Activated CD4-positive, alpha-beta T cell treated with anti-CD3 and anti-CD28 coated beads for 36 hours (primary cell): ENCODE results near the gene LPP. TPM values are rescaled to one million over a fixed set of nuclear protein-coding genes. Genes with fewer than 3 reads are reported as not detected.

ENCODE experiments used
- ATAC-seq: fragments of 200-7000 bp; cut with Tn5 transposase; one replicate; pipeline ENCODE4 v1.10.0; 2021; ENCODE audit warnings: mild to moderate bottlenecking, moderate library complexity
- CTCF ChIA-PET: fragments of 350-600 bp; sonication (Branson Sonifier 250); formaldehyde crosslinking; loops from one replicate; lab custom pipeline; 2021; ENCODE audit warnings: antibody characterized with exemption; lab: Charles Lee
- POLR2A ChIA-PET: fragments of 350-600 bp; sonication (Branson Sonifier 250); formaldehyde crosslinking; loops from one replicate; lab custom pipeline; 2021; ENCODE audit warnings: antibody characterized with exemption, inconsistent platforms; lab: Charles Lee
- DNase-seq: peaks from one replicate; pipeline ENCODE4 v3.0.0-alpha.2; 2020
- H3K27ac Mint-ChIP-seq: one replicate; pipeline ENCODE4 v1.8.0; 2021; ENCODE audit warnings: mixed read lengths
- H3K27me3 Mint-ChIP-seq: one replicate; pipeline ENCODE4 v1.8.0; 2021; ENCODE audit warnings: mixed read lengths
- H3K36me3 Mint-ChIP-seq: one replicate; pipeline ENCODE4 v1.8.0; 2021; ENCODE audit warnings: low read depth, mixed read lengths
- H3K4me1 Mint-ChIP-seq: one replicate; pipeline ENCODE4 v1.8.0; 2021; ENCODE audit warnings: mixed read lengths
- H3K4me3 Mint-ChIP-seq: one replicate; pipeline ENCODE4 v1.8.0; 2021; ENCODE audit warnings: mild to moderate bottlenecking, moderate library complexity, mixed read lengths
- H3K9me3 Mint-ChIP-seq: one replicate; pipeline ENCODE4 v1.8.0; 2021; ENCODE audit warnings: low read depth, mixed read lengths
- intact Hi-C, 2 experiments: fragments of 100-400 bp; cut with DNase I in 1 of 2; cut with micrococcal nuclease in 1 of 2; formaldehyde crosslinking; loops; one replicate each; pipeline versions ENCODE4 v1.14.2 to v1.15.1; 2022 to 2024; cut with DNase I, micrococcal nuclease
- total RNA-seq, 2 experiments: library from RNA; stranded (reverse); gene quantifications; one replicate each; pipeline ENCODE4 v1.2.3, GENCODE V29; 2021

Gene LPP
- total RNA-seq, 2 experiments from 2014 or later = 34.7 to 40.6 TPM

DNA sequence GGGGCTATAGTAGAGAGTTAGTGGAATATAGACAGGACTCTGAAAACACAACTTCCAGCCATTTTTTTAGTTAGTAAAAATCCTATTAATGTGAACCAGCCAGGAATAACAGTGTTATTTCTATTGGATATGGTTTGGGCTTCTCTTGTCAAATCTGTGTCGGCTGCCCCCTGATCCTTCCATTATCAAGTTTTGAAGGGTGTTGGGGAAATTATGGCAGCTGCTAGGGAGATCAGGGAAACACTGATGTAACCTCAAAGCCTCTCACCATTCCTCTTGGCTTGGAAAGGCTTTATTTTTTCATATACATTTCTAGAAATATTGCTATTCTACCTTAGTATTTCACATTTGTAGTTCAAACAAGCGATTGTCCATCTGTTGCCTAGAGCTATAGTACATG, 724.1 kb downstream of the LPP start:
- intact Hi-C loops = no loop called here
- peaks cover 27% of the 10 kb centered on the region for H3K36me3 Mint-ChIP-seq
- H3K4me3 Mint-ChIP-seq = no peak overlapping the region
- POLR2A ChIA-PET = no interaction called here
- DNase-seq (no peak), ATAC-seq (no peak)
- no peak overlapping the region for H3K27ac Mint-ChIP-seq
- no peaks in the 10 kb centered on the region for H3K9me3 Mint-ChIP-seq
- peaks cover 10% of the 10 kb centered on the region for H3K4me1 Mint-ChIP-seq
- CTCF ChIA-PET = no interaction called here
- H3K27me3 Mint-ChIP-seq = no peaks in the 10 kb centered on the region

DNA sequence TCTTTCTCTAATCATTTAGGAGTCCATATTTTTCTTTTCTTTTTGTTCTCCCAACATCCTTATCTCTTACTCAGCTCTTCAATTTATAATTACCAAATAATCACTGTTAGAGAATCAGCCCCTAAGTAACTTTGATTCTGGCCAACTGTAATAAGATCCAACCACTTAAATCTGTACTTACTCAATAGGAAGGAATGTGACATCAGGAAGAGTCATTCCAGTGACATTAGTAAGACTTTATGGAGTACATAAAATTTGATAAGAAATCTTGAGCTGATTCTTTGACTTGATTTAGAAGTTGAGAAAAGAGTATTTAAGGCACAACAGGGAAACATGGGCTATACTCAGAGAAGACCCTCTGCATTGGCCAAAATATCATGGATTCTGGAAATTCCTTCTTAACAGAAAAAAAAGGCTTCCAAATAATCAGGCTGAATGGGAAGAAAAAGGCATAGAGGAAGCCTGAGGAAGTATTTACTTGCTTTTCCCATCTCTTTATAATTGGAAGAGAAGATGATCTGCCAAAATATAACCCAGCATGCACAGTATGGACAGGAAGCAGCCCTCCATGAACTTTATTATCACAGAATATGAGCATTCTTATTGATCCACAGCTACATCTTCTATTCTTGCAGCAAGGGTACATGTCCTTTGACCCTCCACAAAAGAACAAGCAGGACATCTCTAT, 728.1 kb downstream of the LPP start:
- POLR2A ChIA-PET = interaction anchor here (0.7 kb wide), 1 partner anchor 444 kb away, joined by 3 read pairs; no protein-coding TSS in a partner anchor
- DNase-seq = no peak
- H3K27ac Mint-ChIP-seq = no peak overlapping the region
- no peak overlapping the region for H3K4me3 Mint-ChIP-seq
- CTCF ChIA-PET = interaction anchor here (0.6 to 1.9 kb wide), 4 partner anchors 18 to 1266 kb away, joined by 3 to 5 read pairs (median 4); no protein-coding TSS in a partner anchor
- H3K36me3 Mint-ChIP-seq = peaks cover 6% of the 10 kb centered on the region
- peaks cover 4% of the 10 kb centered on the region for H3K4me1 Mint-ChIP-seq
- intact Hi-C loops = no loop called here
- ATAC-seq = no peak
- no peaks in the 10 kb centered on the region for H3K27me3 Mint-ChIP-seq
- H3K9me3 Mint-ChIP-seq = no peaks in the 10 kb centered on the region

DNA sequence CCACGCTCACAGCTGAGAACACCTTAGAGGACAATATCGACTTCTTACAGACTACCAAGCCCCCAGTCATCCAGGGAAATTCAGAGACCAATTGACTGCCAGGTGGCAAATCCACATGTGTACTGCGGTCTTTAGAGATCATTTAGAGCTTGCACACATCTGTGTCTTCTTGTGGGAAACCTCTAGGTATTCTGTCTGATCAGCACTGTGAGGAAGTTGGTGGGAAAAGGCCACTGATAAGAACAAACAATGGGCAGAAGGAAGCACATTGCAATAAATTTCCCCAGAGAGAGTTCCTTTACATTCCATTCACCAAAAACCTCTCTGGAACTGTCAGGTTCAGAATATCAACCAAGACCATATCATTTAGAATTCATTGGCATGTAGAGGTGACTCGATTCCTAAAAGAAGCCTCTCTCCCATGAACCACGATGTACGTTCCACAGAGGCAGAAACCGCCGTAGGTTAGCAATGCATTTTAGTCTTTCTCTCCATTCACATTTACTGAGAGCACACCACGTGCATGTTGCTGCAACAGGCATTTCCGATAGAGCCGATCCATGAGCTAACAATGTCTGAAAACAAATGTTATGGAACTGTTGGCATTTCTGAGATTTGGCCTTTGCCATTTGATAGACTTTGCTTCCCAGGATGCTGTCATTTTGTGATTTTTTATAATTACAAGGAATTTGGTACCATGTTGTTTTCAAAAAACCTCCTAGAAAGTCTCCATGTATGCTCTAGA, 730.5 kb downstream of the LPP start:
- no peak overlapping the region for H3K27ac Mint-ChIP-seq
- ChIA-PET POLR2A (no interaction called here), CTCF (interaction anchor here (0.6 to 1.2 kb wide), 4 partner anchors 11 to 1720 kb away, joined by 3 read pairs; no protein-coding TSS in a partner anchor)
- ATAC-seq = no peak
- intact Hi-C loops = no loop called here
- H3K36me3 Mint-ChIP-seq = peaks cover 6% of the 10 kb centered on the region
- no peak overlapping the region for H3K4me3 Mint-ChIP-seq
- H3K27me3 Mint-ChIP-seq = no peaks in the 10 kb centered on the region
- no peak for DNase-seq
- peaks cover 2% of the 10 kb centered on the region for H3K4me1 Mint-ChIP-seq
- H3K9me3 Mint-ChIP-seq = no peaks in the 10 kb centered on the region

DNA sequence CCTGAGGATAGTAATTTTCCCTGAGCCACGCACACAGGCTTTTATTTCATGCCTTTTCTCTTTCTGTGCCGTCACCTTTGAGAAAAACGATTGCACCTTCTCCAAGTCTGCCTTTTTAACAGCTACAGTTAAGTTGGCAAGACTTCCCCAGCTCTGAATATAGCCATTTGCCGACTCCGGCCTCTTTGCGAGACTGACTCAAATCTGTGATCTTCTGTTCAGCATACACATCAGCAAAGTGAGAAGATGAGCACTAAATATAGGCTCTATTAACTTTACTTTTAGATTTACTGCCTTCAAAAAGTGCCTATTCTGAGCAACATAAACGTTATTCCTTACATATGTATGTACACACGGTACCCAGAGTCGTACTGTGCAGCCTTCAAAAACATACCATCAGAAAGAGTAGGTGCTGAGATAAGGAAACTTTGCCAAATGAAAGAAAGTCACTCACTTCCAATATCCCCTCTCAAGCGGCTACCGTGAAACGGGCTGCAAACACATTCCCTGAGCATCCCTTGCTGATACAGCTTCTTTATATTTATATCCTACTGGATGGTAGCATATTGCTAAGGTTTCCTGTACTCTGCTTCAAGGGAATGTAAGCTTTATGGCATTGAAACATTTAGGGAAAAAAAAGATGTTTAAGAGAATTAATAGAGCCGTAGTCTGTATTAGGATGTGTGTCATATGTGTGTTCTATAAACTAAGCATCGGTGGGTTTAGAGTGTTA, 734.5 kb downstream of the LPP start:
- ChIA-PET POLR2A (no interaction called here), CTCF (interaction anchor here (0.8 to 1.3 kb wide), 2 partner anchors 8 to 50 kb away, joined by 3 read pairs; no protein-coding TSS in a partner anchor)
- H3K36me3 Mint-ChIP-seq = peaks cover 1% of the 10 kb centered on the region
- intact Hi-C loops = no loop called here
- no peaks in the 10 kb centered on the region for H3K27me3 Mint-ChIP-seq
- no peak overlapping the region for H3K27ac Mint-ChIP-seq
- H3K4me1 Mint-ChIP-seq = peaks cover 4% of the 10 kb centered on the region
- H3K4me3 Mint-ChIP-seq = no peak overlapping the region
- DNase-seq (no peak), ATAC-seq (no peak)
- H3K9me3 Mint-ChIP-seq = no peaks in the 10 kb centered on the region

DNA sequence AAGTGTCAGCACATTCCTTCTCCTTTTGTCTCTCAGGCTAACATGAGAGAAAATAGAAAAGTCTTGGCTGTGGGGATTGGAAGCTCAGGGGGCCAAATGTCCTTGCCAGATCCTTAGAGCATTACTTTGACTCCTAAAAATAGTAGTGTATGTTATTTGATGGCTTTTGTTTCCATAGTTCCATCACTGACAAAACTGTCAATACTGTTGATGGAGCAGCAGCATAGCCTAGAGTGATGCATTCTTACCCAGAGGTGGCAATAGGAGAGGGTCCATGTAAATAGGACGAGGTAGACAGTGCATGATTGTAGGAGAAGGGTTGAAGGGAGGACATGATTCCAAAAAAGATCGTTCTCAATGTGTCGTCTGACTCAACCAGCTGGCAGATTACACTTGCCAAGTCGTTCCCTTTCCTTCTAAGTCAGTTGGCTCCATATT, 735.1 kb downstream of the LPP start:
- ATAC-seq = no peak
- DNase-seq = no peak
- ChIA-PET CTCF (no interaction called here), POLR2A (no interaction called here)
- Mint-ChIP-seq H3K4me1 (peaks cover 4% of the 10 kb centered on the region), H3K9me3 (no peaks in the 10 kb centered on the region), H3K4me3 (no peak overlapping the region), H3K36me3 (peaks cover 1% of the 10 kb centered on the region), H3K27ac (no peak overlapping the region), H3K27me3 (no peaks in the 10 kb centered on the region)
- intact Hi-C loops = no loop called here

DNA sequence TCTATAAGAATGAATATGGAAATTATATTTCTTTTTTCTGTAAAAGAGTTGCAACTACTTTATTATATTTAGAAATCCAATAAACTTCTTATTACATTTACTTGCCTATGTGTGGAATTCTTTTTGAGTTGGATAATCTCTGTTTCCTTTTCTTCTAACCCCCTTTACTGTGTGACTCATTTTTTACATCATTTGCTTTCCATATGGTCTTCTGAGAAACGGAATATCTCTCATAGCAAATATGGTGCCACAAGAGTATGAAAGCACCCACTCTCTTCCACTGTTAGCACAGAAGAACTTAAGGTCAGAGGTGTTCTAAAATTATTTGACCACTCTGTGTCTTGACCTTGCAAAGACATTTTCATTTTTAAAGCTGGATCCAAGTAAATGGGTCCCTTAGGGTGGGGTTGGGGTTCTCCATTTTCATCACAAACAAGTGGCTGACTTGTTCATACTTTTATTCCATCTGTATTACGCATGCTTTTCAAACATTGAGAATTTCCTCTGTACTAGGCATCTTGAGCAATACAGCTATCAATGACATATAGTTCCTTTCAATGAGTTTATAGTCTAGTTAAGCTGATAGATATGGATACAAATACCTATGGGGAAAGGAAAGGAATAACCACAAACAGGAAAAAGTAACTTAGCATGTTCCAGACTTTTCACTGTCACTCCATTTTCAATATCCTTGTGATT, 736.8 kb downstream of the LPP start:
- POLR2A ChIA-PET = no interaction called here
- H3K4me3 Mint-ChIP-seq = no peak overlapping the region
- peaks cover 1% of the 10 kb centered on the region for H3K36me3 Mint-ChIP-seq
- H3K27ac Mint-ChIP-seq = no peak overlapping the region
- DNase-seq (no peak), ATAC-seq (no peak)
- CTCF ChIA-PET = interaction anchor here (0.6 kb wide), 2 partner anchors 941 to 1480 kb away, joined by 3 read pairs; no protein-coding TSS in a partner anchor
- intact Hi-C loops = no loop called here
- H3K9me3 Mint-ChIP-seq = no peaks in the 10 kb centered on the region
- H3K27me3 Mint-ChIP-seq = no peaks in the 10 kb centered on the region
- H3K4me1 Mint-ChIP-seq = peaks cover 4% of the 10 kb centered on the region

DNA sequence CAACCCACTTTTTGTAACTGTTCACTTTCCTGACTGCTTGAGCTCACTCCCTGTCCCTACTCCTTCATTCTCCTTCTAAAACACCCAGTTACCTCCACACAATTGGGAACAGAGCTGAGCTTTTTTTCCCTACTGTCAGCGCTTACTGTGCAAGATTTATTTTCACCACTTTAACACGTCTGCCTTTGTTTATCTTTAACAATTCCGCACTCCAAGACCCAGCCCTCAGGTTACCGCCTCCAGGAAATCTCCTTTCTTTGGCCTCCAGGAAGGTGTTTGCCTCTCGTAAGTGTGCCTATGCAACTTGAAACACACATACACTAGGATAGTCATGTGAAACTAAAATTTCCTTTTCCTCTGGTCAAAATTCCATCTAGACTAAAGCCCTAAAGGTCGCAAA, 745.9 kb downstream of the LPP start:
- Mint-ChIP-seq H3K27me3 (no peaks in the 10 kb centered on the region), H3K36me3 (no peaks in the 10 kb centered on the region), H3K9me3 (no peaks in the 10 kb centered on the region), H3K4me3 (no peak overlapping the region), H3K27ac (no peak overlapping the region), H3K4me1 (peaks cover 8% of the 10 kb centered on the region)
- no peak for ATAC-seq
- intact Hi-C loops = no loop called here
- DNase-seq = no peak
- ChIA-PET POLR2A (interaction anchor here (0.6 kb wide), 1 partner anchor 960 kb away, joined by 3 read pairs; no protein-coding TSS in a partner anchor), CTCF (interaction anchor here (0.7 to 1.2 kb wide), 2 partner anchors 56 to 1874 kb away, joined by 3 to 5 read pairs; no protein-coding TSS in a partner anchor)

DNA sequence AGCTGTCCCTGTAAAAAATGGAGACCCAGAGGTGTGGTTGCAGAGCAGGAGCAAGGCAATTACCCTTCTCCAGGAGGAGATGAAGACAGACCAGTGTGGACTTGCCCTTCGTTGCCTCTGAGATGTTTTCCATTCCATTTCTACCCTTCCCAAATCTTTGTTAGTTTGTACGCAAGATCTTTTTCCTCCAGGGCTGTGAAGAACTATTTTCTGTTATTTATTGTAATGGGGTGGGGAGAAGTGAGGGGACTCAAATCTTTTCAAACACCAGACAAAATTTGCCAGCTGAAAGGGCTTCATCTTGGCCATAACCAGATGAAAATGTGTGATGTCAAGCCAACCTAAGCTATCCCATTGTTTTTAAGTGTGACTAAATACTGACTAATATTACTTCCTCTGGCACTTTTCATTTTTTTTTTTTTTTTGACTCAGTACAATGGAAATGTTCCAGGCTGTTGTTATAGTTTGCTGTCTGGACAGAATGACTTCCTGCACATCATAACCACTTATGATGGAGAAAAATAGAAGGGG, 746.5 kb downstream of the LPP start:
- Mint-ChIP-seq H3K27me3 (no peaks in the 10 kb centered on the region), H3K27ac (no peak overlapping the region), H3K36me3 (no peaks in the 10 kb centered on the region), H3K4me1 (peaks cover 8% of the 10 kb centered on the region), H3K9me3 (no peaks in the 10 kb centered on the region), H3K4me3 (no peak overlapping the region)
- intact Hi-C loops = no loop called here
- POLR2A ChIA-PET = no interaction called here
- peak; percentile 51 for ATAC-seq
- no peak for DNase-seq
- CTCF ChIA-PET = interaction anchor here (0.7 to 1.2 kb wide), 3 partner anchors 55 to 1874 kb away, joined by 3 to 5 read pairs (median 3); no protein-coding TSS in a partner anchor

DNA sequence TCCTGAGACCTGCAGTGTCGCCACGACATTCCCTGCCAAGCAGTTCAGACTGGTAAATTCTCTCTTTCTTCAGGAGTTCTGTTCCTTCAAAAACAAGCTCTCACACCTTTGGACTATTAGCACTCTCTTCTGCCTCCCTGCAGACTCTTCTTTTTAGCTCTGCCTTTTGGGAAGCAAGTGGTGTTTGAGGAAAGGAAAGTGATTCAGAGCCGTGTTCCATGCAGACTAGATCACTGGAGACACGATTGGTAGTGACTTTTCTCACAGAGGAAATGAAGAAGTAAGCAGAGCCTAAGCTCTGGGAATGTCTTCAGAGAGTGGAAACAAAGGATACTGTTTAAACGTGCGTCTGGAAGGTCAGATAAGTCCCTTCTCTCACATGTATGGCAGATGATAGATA, 747.2 kb downstream of the LPP start:
- H3K4me1 Mint-ChIP-seq = peaks cover 8% of the 10 kb centered on the region
- H3K4me3 Mint-ChIP-seq = no peak overlapping the region
- H3K27me3 Mint-ChIP-seq = no peaks in the 10 kb centered on the region
- ChIA-PET CTCF (interaction anchor here (0.9 kb wide), 1 partner anchor 112 kb away, joined by 3 read pairs; no protein-coding TSS in a partner anchor), POLR2A (no interaction called here)
- ATAC-seq (no peak), DNase-seq (no peak)
- no peaks in the 10 kb centered on the region for H3K36me3 Mint-ChIP-seq
- intact Hi-C loops = no loop called here
- H3K27ac Mint-ChIP-seq = no peak overlapping the region
- H3K9me3 Mint-ChIP-seq = no peaks in the 10 kb centered on the region

DNA sequence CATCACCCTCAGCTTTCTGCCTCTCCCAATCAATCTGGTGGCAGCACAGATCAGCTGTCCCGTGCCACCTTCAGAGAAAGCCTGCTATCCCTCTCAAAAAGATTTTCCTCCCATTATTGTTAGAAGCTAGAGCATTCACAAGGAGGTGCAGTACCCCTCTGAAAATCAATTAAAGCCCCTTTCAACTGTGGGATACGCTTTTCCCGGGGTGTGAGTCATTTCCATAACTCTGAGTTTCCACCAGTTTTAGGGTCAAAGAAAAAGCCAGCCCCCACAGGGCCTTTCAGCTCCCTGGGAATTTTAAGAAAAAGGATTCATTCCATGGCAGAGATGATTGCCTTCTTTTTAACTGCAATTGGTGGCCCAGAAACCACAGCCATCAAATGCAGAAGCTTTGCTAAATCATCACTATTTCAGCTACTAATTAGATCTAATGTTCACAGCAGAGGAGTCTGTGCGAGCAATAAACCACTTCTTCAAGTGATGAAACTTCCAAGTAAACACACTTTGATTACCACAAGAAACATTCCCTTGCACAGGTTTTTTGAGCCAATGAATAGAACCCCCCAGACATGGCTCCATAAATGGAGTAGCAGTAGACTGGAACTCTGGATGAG, 747.8 kb downstream of the LPP start:
- ATAC-seq (no peak), DNase-seq (no peak)
- ChIA-PET CTCF (interaction anchor here (0.6 to 0.9 kb wide), 2 partner anchors 20 to 112 kb away, joined by 3 read pairs; no protein-coding TSS in a partner anchor), POLR2A (no interaction called here)
- Mint-ChIP-seq H3K9me3 (no peaks in the 10 kb centered on the region), H3K27me3 (no peaks in the 10 kb centered on the region), H3K4me3 (no peak overlapping the region), H3K36me3 (no peaks in the 10 kb centered on the region), H3K27ac (no peak overlapping the region), H3K4me1 (peaks cover 8% of the 10 kb centered on the region)
- intact Hi-C loops = no loop called here
